Activated B cell treated with CpG ODN at 0.5 μM for 24 hours (primary cell): Measurements from ENCODE around the gene BGLAP. TPM values are rescaled to one million over a fixed set of nuclear protein-coding genes. Genes with fewer than 3 reads are reported as not detected.

Source experiments
- ATAC-seq: fragments of 200-7000 bp; cut with Tn5 transposase; one replicate; pipeline ENCODE4 v1.10.0; 2021; ENCODE audit warnings: low read depth, mild to moderate bottlenecking, moderate library complexity
- CTCF ChIA-PET: fragments of 350-600 bp; sonication (Branson Sonifier 250); formaldehyde crosslinking; loops from one replicate; lab custom pipeline; 2021; ENCODE audit warnings: antibody characterized with exemption; lab: Charles Lee
- POLR2A ChIA-PET: fragments of 350-600 bp; sonication (Branson Sonifier 250); formaldehyde crosslinking; loops from one replicate; lab custom pipeline; 2021; ENCODE audit warnings: antibody characterized with exemption; lab: Charles Lee
- DNase-seq: peaks from one replicate; pipeline ENCODE4 v3.0.0; 2022
- H3K27ac Mint-ChIP-seq: one replicate; pipeline ENCODE4 v1.8.0; 2020; ENCODE audit warnings: mixed read lengths
- H3K27me3 Mint-ChIP-seq: one replicate; pipeline ENCODE4 v1.8.0; 2021; ENCODE audit warnings: mixed read lengths
- H3K36me3 Mint-ChIP-seq: one replicate; pipeline ENCODE4 v1.8.0; 2021; ENCODE audit warnings: low read depth, mixed read lengths
- H3K4me1 Mint-ChIP-seq: one replicate; pipeline ENCODE4 v1.8.0; 2021; ENCODE audit warnings: mixed read lengths
- H3K4me3 Mint-ChIP-seq: one replicate; pipeline ENCODE4 v1.8.0; 2020; ENCODE audit warnings: mild to moderate bottlenecking, mixed read lengths
- H3K9me3 Mint-ChIP-seq: one replicate; pipeline ENCODE4 v1.8.0; 2020; ENCODE audit warnings: mixed read lengths
- intact Hi-C: fragments of 100-400 bp; cut with micrococcal nuclease; formaldehyde crosslinking; loops from one replicate; pipeline ENCODE4 v1.15.1; 2024
- total RNA-seq: library from RNA; stranded (reverse); gene quantifications from 2 replicates; pipeline ENCODE4 v1.2.3, GENCODE V29; 2022
- TF ChIP-seq, protein P1 (sequence below): fragments of 200-600 bp; IDR thresholded peaks from one replicate; pipeline ENCODE4 v1.8.0; 2022; ENCODE audit warnings: antibody characterized with exemption, mild to moderate bottlenecking

The BGLAP gene
- total RNA-seq, 1 donor from 2014 or later, result 3.3 TPM

GRCh38 chr1:156195853-156196252, 46.1 kb upstream of the BGLAP start:
- TF ChIP-seq, protein P1, sequence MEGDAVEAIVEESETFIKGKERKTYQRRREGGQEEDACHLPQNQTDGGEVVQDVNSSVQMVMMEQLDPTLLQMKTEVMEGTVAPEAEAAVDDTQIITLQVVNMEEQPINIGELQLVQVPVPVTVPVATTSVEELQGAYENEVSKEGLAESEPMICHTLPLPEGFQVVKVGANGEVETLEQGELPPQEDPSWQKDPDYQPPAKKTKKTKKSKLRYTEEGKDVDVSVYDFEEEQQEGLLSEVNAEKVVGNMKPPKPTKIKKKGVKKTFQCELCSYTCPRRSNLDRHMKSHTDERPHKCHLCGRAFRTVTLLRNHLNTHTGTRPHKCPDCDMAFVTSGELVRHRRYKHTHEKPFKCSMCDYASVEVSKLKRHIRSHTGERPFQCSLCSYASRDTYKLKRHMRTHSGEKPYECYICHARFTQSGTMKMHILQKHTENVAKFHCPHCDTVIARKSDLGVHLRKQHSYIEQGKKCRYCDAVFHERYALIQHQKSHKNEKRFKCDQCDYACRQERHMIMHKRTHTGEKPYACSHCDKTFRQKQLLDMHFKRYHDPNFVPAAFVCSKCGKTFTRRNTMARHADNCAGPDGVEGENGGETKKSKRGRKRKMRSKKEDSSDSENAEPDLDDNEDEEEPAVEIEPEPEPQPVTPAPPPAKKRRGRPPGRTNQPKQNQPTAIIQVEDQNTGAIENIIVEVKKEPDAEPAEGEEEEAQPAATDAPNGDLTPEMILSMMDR, result no peak
- ChIA-PET POLR2A (interaction anchor here (3.6 kb wide), 1 partner anchor 17 kb away, joined by 47 read pairs; the partner anchor contains the start of gene PMF1), CTCF (interaction anchor here (0.6 kb wide), 1 partner anchor 30 kb away, joined by 3 read pairs; no protein-coding TSS in a partner anchor)
- H3K9me3 Mint-ChIP-seq, result no peaks in the 10 kb centered on the region
- H3K4me3 Mint-ChIP-seq, result no peak overlapping the region
- peaks cover 56% of the 10 kb centered on the region for H3K4me1 Mint-ChIP-seq
- ATAC-seq, result no peak
- no peak for DNase-seq
- H3K36me3 Mint-ChIP-seq, result peaks cover 41% of the 10 kb centered on the region
- intact Hi-C loops, result no loop called here
- H3K27me3 Mint-ChIP-seq, result no peaks in the 10 kb centered on the region
- no peak overlapping the region for H3K27ac Mint-ChIP-seq

DNA sequence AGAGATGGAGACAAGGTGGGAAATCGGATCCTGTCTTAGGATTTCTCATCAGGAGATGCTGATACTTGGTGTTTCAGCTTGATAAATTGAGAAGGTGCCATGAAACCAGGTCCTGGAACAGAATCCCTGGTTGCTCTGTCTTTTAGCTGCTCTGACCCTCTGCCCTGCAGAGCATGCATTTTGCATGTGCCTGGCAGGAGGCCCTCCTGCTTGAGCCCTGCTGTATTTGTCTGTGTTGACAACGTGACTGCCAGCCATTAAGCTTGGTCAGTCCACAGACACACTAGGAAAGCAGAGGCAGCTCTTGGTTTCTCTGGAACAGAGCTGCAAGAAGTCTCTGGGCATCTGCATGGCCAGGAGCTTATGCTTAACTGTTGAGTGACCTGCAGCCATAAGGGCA, 45.5 kb upstream of the BGLAP start:
- intact Hi-C loops, result no loop called here
- no peak overlapping the region for H3K27ac Mint-ChIP-seq
- no peaks in the 10 kb centered on the region for H3K27me3 Mint-ChIP-seq
- ATAC-seq (no peak), DNase-seq (no peak)
- H3K4me1 Mint-ChIP-seq, result peaks cover 56% of the 10 kb centered on the region
- H3K36me3 Mint-ChIP-seq, result peaks cover 41% of the 10 kb centered on the region
- TF ChIP-seq, protein P1, result no peak
- no peak overlapping the region for H3K4me3 Mint-ChIP-seq
- H3K9me3 Mint-ChIP-seq, result no peaks in the 10 kb centered on the region
- ChIA-PET POLR2A (interaction anchor here (3.6 kb wide), 1 partner anchor 16 kb away, joined by 47 read pairs; the partner anchor contains the start of gene PMF1), CTCF (interaction anchor here (0.6 to 1.4 kb wide), 2 partner anchors 29 to 30 kb away, joined by 3 read pairs; no protein-coding TSS in a partner anchor)

DNA sequence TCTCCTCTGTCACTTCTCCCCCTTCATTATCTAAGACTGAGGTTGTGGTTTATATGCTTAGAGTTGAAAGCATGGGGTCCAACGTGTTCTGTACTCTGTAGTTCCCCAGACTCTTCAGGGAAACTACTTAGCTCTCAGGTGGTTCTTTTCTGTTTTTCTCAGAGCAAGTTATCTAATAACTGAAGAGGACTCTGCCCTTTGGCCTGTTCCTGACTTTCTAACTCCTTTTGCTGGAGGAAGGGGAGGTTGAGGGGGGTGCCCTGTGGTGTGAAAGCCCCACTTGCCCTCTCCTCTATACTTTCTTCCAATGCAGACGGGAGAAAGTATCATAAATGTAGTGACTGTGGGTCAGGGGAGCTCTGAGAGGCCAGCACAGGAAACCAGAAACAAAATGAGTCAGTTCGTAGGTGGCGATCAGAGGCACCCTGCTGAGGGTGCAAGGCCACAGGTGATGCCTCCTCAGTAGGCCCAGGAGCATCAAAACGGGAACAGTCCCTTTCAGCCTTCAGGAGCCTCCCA, 43.1 kb upstream of the BGLAP start:
- TF ChIP-seq, protein P1, result no peak
- DNase-seq (no peak), ATAC-seq (no peak)
- H3K27ac Mint-ChIP-seq, result no peak overlapping the region
- ChIA-PET POLR2A (interaction anchor here (2.7 kb wide), 1 partner anchor 14 kb away, joined by 10 read pairs; the partner anchor contains the start of gene PMF1), CTCF (no interaction called here)
- no peaks in the 10 kb centered on the region for H3K27me3 Mint-ChIP-seq
- peaks cover 46% of the 10 kb centered on the region for H3K4me1 Mint-ChIP-seq
- intact Hi-C loops, result no loop called here
- no peaks in the 10 kb centered on the region for H3K9me3 Mint-ChIP-seq
- peaks cover 36% of the 10 kb centered on the region for H3K36me3 Mint-ChIP-seq
- H3K4me3 Mint-ChIP-seq, result no peak overlapping the region

DNA sequence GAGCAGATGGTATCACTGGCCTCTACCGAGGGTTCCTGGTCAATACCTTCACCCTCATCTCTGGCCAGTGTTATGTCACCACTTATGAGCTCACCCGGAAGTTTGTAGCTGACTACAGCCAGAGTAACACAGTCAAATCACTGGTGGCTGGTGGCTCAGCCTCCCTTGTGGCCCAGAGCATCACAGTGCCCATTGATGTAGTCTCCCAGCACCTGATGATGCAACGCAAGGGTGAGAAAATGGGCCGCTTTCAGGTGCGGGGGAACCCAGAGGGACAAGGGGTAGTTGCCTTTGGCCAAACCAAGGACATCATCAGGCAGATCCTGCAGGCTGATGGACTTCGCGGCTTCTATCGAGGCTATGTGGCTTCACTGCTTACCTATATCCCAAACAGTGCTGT, 41.9 kb upstream of the BGLAP start:
- H3K27me3 Mint-ChIP-seq, result no peaks in the 10 kb centered on the region
- DNase-seq, result no peak
- no peak for ATAC-seq
- TF ChIP-seq, protein P1, result no peak
- peaks cover 35% of the 10 kb centered on the region for H3K36me3 Mint-ChIP-seq
- no peak overlapping the region for H3K27ac Mint-ChIP-seq
- H3K4me1 Mint-ChIP-seq, result peaks cover 35% of the 10 kb centered on the region
- H3K4me3 Mint-ChIP-seq, result no peak overlapping the region
- intact Hi-C loops, result no loop called here
- ChIA-PET CTCF (no interaction called here), POLR2A (interaction anchor here (0.6 to 2.7 kb wide), 3 partner anchors 13 to 52 kb away, joined by 4 to 10 read pairs (median 9); partner anchors contain the start of gene PMF1)
- H3K9me3 Mint-ChIP-seq, result no peaks in the 10 kb centered on the region

DNA sequence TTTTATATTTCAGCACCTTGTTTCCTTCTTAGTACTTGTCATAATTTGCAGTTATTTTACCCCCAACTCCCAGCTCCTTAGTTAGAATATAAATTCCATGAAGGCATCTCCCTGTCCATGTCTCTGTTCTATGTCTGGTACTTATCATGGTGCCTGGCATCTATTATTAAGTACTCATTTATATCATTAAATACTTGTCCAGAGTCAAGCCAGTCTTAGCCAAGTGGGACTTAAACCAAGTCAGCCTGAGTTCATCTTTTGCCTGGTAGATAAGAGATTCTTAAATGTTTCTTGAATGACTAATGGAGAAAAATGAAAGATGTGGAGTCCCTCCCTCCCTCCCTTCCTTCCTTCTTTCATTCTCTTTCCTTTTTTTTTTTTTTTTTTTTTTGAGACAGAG, 38.7 kb upstream of the BGLAP start:
- H3K4me1 Mint-ChIP-seq, result peaks cover 20% of the 10 kb centered on the region
- H3K4me3 Mint-ChIP-seq, result no peak overlapping the region
- ChIA-PET POLR2A (interaction anchor here (0.7 to 1.5 kb wide), 2 partner anchors 10 to 14 kb away, joined by 3 to 5 read pairs; partner anchors contain the start of gene PMF1), CTCF (no interaction called here)
- H3K27ac Mint-ChIP-seq, result no peak overlapping the region
- H3K27me3 Mint-ChIP-seq, result no peaks in the 10 kb centered on the region
- no peaks in the 10 kb centered on the region for H3K9me3 Mint-ChIP-seq
- TF ChIP-seq, protein P1, result no peak
- intact Hi-C loops, result no loop called here
- ATAC-seq (no peak), DNase-seq (no peak)
- peaks cover 36% of the 10 kb centered on the region for H3K36me3 Mint-ChIP-seq
